Stomach smooth muscle (tissue), 2 donors: ENCODE data around the gene GSTA5.
"Not testable (repeated sequence)": the region's sequence is repeated elsewhere in the genome, so short reads cannot be mapped to it uniquely, and the experiment has no call there.

Source experiments
- H3K27ac ChIP-seq: one replicate; pipeline ENCODE4 v1.7.0; 2013; ENCODE audit warnings: mild to moderate bottlenecking, low read length, inconsistent platforms
- H3K27me3 ChIP-seq, 2 donors: one replicate each; pipeline ENCODE4 v1.7.0; 2013; ENCODE audit warnings: low read length in 2 of 2; ENCODE audit not compliant: insufficient read depth in 2 of 2, control insufficient read depth in 1 of 2
- H3K36me3 ChIP-seq, 2 donors: one replicate each; pipeline ENCODE4 v1.7.0; 2013; ENCODE audit warnings: low read length in 2 of 2; ENCODE audit not compliant: control insufficient read depth in 2 of 2, insufficient read depth in 2 of 2
- H3K4me1 ChIP-seq: one replicate; pipeline ENCODE4 v1.7.0; 2013; ENCODE audit warnings: low read length; ENCODE audit not compliant: control insufficient read depth, insufficient read depth
- H3K4me3 ChIP-seq, 2 donors: one replicate each; pipeline ENCODE4 v1.7.0; 2013; ENCODE audit warnings: low read length in 2 of 2
- H3K9ac ChIP-seq, 2 donors: one replicate each; pipeline ENCODE4 v1.7.0; 2013; ENCODE audit warnings: low read length in 2 of 2, mild to moderate bottlenecking in 1 of 2
- H3K9me3 ChIP-seq, 2 donors: one replicate each; pipeline ENCODE4 v1.7.0; 2013; ENCODE audit warnings: low read length in 2 of 2; ENCODE audit not compliant: control insufficient read depth in 2 of 2
- donor health status: healthy.
- donor health status: Pancreatic carcinoma.

Gene GSTA5

DNA sequence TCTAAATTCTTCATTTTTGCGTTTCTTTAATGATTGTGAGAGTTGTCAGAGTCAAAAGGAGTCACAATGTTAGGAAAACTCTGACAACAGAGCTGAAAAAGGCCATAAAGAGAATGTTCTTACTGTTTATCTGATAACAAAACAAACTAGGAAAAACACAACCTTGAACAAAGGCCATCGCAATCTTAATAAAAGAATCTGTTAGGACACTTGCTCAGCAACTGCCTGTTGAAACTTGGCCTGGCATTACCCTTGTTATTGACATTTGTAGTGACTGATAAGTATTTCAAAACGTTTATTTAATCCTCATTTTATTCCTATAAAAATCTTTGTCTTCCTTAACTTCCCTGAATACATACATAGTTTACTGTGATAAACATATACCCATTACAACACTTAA, 52.7 kb downstream of the GSTA5 start:
- H3K27me3 ChIP-seq = no peaks in the 10 kb centered on the region
- no peaks in the 10 kb centered on the region for H3K4me1 ChIP-seq
- H3K9ac ChIP-seq = no peak overlapping the region
- no peak overlapping the region for H3K4me3 ChIP-seq
- no peak overlapping the region for H3K27ac ChIP-seq
- no peaks in the 10 kb centered on the region for H3K9me3 ChIP-seq
- H3K36me3 ChIP-seq = no peaks in the 10 kb centered on the region

DNA sequence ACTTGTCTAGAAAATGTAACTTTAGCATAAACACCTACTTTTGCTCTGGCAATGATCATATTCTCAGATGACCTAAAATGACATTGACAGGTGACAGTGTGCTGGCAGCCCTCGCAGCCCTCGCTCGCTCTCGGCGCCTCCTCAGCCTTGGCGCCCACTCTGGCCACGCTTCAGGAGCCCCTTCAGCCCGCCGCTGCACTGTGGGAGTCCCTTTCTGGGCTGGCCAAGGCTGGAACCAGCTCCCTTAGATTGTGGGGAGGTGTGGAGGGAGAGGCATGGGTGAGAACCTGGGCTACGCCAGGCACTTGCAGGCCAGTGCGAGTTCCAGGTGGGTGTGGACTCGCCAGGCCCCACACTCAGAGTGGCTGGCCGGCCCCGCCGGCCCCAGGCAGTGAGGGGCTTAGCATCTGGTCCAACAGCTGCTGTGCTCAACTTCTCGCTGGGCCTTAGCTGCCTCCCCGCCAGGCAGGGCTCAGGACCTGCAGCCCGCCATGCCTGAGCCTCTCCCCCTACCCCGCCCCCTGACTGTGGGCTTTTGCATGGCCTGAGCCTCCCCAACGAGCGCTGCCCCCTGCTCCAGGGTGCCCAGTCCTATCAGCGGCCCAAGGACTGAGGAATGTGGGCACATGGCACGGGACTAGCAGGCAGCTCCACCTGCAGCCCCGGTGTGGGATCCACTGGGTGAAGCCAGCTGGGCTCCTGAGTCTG, 54.2 kb downstream of the GSTA5 start:
- Histone ChIP-seq H3K4me3 (no peak overlapping the region), H3K4me1 (no peaks in the 10 kb centered on the region), H3K9me3 (no peaks in the 10 kb centered on the region), H3K27ac (no peak overlapping the region), H3K36me3 (no peaks in the 10 kb centered on the region), H3K27me3 (no peaks in the 10 kb centered on the region), H3K9ac (no peak overlapping the region)

DNA sequence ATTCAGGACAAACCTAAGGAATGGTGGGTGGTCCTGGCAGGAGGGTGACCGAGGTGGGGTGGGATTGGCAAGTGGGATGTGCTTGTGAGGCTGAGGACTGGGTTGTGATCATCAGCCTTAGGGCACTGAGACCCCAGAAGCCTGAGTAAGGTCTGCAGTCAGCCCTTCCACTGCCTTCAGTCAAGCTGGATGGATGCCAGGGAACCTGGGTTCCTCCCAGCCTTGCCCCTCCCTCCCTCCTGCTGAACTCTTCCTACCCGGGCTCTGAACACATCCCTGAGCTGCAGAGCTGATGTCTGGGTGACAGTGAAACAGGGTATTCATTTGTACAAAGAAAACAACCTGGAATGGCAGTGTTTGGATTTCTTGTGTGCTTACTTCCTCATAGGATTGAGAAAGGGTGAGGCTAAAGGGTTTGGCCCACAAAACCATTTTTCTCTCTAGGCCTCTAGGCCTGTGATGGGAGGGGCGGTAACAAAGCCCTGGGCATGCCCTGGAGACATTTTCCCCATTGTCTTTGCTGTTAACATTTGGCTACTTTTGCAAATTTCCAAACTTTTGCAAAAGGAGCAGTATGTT, 57.8 kb downstream of the GSTA5 start:
- H3K27me3 ChIP-seq, H3K4me3 ChIP-seq, H3K27ac ChIP-seq, H3K9me3 ChIP-seq, H3K4me1 ChIP-seq, H3K9ac ChIP-seq, H3K36me3 ChIP-seq: not testable (repeated sequence)

DNA sequence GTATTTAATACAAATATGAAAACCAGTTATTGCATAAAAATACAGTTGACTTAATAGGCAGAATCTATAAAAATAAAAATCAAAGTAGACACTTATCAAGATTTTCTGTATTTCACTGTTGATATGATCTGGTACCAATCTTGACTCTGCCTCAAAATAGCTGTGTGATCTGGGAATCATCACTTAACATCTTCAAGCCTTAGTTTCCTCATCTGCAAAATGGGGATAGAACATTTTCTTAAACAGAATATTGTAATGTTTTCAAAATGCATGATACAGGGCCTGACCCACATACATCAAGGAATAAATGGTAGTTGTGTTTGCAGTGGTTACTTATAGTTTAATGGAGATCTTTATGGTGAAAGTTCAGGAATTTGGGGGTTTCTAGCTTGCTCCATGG, 58.4 kb downstream of the GSTA5 start:
- not testable (repeated sequence) for H3K36me3 ChIP-seq

More for the DNA sequence above, 58.4 kb downstream of the GSTA5 start:
- H3K4me1 ChIP-seq, H3K27ac ChIP-seq, H3K4me3 ChIP-seq, H3K9ac ChIP-seq, H3K9me3 ChIP-seq, H3K27me3 ChIP-seq: not testable (repeated sequence)
